Measurements from ENCODE around the gene BTBD2. TPM values are rescaled to one million over a fixed set of nuclear protein-coding genes. Genes with fewer than 3 reads are reported as not detected.

Gene BTBD2
- total and polyA plus RNA-seq, 4 donors: 7.4 to 25.1 (median 20.2) TPM

DNA sequence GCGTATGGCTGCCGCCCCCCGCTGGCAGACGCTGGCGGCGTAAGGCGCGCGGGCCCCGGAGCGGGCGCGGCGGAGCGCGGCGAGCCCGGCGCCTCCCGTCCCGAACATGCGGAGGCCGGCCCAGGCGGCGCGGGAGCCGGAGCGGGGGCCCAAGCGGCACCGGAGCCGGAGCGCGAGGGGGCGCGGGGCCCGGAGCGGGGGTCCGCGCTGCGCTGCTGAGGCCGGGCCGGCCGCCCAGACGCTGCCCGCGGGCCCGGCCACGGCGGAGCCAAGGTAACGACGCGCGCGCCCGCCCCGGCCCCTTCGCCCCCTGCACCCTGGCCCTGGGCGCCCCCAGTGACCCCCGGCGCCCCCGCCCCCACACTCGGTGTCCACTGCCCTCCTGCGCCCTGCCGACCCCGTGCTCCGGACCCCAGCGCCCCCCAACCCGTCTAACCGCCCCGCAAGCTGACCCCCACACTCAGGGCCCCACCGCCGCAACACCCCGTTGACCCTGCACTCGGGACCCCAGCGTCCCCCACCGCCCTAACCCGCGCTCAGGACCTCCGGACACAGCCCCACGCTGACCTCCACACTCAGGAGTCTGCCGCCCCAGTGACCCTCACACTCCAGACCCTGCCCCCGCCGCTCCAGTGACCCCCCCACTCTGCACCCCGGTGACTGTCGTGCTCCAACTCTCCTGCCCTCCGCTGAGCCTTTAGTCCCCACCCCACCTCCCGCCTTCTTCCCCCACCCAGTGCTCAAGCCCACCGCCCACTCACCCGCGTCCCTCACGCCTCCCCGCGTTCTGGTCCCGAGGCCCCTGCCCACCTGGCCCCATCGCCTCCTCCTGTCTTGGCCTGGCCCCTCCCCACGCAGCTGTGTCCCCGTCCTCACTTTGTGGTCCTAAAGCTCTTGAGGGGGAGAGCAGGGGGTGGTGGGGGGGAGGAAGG is 74.1 kb downstream of the BTBD2 start, which contains the start of gene CSNK1G2:
Gene CSNK1G2 (plus strand): TSS at position 27 of the 932 bp plus-strand sequence. CDS start 28,601 bp downstream, outside the sequence.
- Histone ChIP-seq H3K9me3 (ENCODE audit: control insufficient read depth in 4 of 4, low read length in 3 of 4) (no peaks in the 10 kb centered on the region), H3K36me3 (ENCODE audit: control insufficient read depth in 4 of 4, insufficient read depth in 3 of 4, low read depth in 1 of 4, low read length in 3 of 4) (no peaks in the 10 kb centered on the region), H3K27me3 (ENCODE audit: control insufficient read depth in 4 of 4, insufficient read depth in 4 of 4, low read length in 3 of 4) (no peaks in the 10 kb centered on the region), H3K9ac (ENCODE audit: low read depth in 1 of 2, low read length in 2 of 2) (peak within 1 kb of the TSS; percentile 67 to 75), H3K4me1 (ENCODE audit: control insufficient read depth in 4 of 4, insufficient read depth in 4 of 4, low read length in 3 of 4) (peaks cover 6 to 25% (median 18%) of the 10 kb centered on the region in 4 donors), H3K27ac (ENCODE audit: low read depth in 1 of 2, low read length in 2 of 2) (peak within 1 kb of the TSS; percentile 92 to 96), H3K4me3 (ENCODE audit: low read depth in 1 of 3, low read length in 3 of 3) (peak within 1 kb of the TSS; percentile 76 to 87 (median 80))
- TF ChIP-seq ZBTB33 (IDR thresholded peaks at IDR 0.05) (no peak), EGR1 (IDR thresholded peaks at IDR 0.05; ENCODE audit: low read depth in 2 of 2) (no peak), TAF1 (conservative IDR thresholded peaks at IDR 0.05) (no peak), FOXA2 (IDR thresholded peaks at IDR 0.05) (no peak), RAD21 (IDR thresholded peaks at IDR 0.05) (no peak), RXRA (IDR thresholded peaks at IDR 0.05) (no peak), HNF4G (IDR thresholded peaks at IDR 0.05) (no peak), CTCF (IDR thresholded peaks at IDR 0.05; ENCODE audit: low read depth, low read length, missing input control) (no peak), SP1 (IDR thresholded peaks at IDR 0.05) (no peak), HNF4A (conservative IDR thresholded peaks at IDR 0.05) (no peak), REST (IDR thresholded peaks at IDR 0.05) (no peak), NR2F2 (IDR thresholded peaks at IDR 0.05) (no peak)
- DNase-seq (ENCODE audit: low spot score): peak; percentile 50
- under 1% methylated on average over 97 of the region's 97 CpGs for WGBS

- no peak for DNase-seq (ENCODE audit: low spot score)
- 87% methylated on average over 7 of the region's 7 CpGs for WGBS
Measured at GRCh38 chr19:1938071-1938470, 77.4 kb downstream of the BTBD2 start.

More at GRCh38 chr19:1938071-1938470, 77.4 kb downstream of the BTBD2 start:
- H3K27me3 ChIP-seq (ENCODE audit: control insufficient read depth in 4 of 4, insufficient read depth in 4 of 4, low read length in 3 of 4): no peaks in the 10 kb centered on the region
- no peaks in the 10 kb centered on the region for H3K9me3 ChIP-seq (ENCODE audit: control insufficient read depth in 4 of 4, low read length in 3 of 4)
- no peak overlapping the region for H3K27ac ChIP-seq (ENCODE audit: low read depth in 1 of 2, low read length in 2 of 2)
- H3K36me3 ChIP-seq (ENCODE audit: control insufficient read depth in 4 of 4, insufficient read depth in 3 of 4, low read depth in 1 of 4, low read length in 3 of 4): no peaks in the 10 kb centered on the region
- no peak overlapping the region for H3K9ac ChIP-seq (ENCODE audit: low read depth in 1 of 2, low read length in 2 of 2)
- peaks cover 5 to 18% (median 9%) of the 10 kb centered on the region in 4 donors for H3K4me1 ChIP-seq (ENCODE audit: control insufficient read depth in 4 of 4, insufficient read depth in 4 of 4, low read length in 3 of 4)
- H3K4me3 ChIP-seq (ENCODE audit: low read depth in 1 of 3, low read length in 3 of 3): no peak overlapping the region
- TF ChIP-seq EGR1 (IDR thresholded peaks at IDR 0.05; ENCODE audit: low read depth in 2 of 2): no peak
- no peak for TF ChIP-seq REST (IDR thresholded peaks at IDR 0.05)
- no peak for TF ChIP-seq FOXA2 (IDR thresholded peaks at IDR 0.05)
- no peak for TF ChIP-seq NR2F2 (IDR thresholded peaks at IDR 0.05)

All from liver (tissue), 9 donors.